Stimulated activated CD4-positive, alpha-beta T cell treated with anti-CD3 and anti-CD28 coated beads, Interleukin-15, amount 100 ng/mL, for 24 hours (primary cell): ENCODE results near the gene ERVW-1.
"Not testable (repeated sequence)": the region's sequence is repeated elsewhere in the genome, so short reads cannot be mapped to it uniquely, and the experiment has no call there.

Experiments used
- DNase-seq: peaks from one replicate; pipeline ENCODE4 v3.0.0-alpha.2; 2020

ERVW-1 gene

GRCh38 chr7:92477681-92478080, at the start of gene ERVW-1:
Gene ERVW-1 (minus strand): TSS chr7:92477946. CDS start chr7:92470381, 7,565 bp downstream.
- not testable (repeated sequence) for DNase-seq

- no peak for DNase-seq
Observed at GRCh38 chr7:92523110-92523509, 45.4 kb upstream of the ERVW-1 start.

GRCh38 chr7:92520024-92520423, 42.3 kb upstream of the ERVW-1 start:
- DNase-seq = no peak

GRCh38 chr7:92517631-92518030, 39.9 kb upstream of the ERVW-1 start:
- DNase-seq = no peak

- DNase-seq = no peak
Observed at GRCh38 chr7:92513167-92513902, 35.6 kb upstream of the ERVW-1 start.

- DNase-seq = no peak
Observed at GRCh38 chr7:92508946-92509345, 31.2 kb upstream of the ERVW-1 start.

GRCh38 chr7:92506363-92506762, 28.6 kb upstream of the ERVW-1 start:
- no peak for DNase-seq

GRCh38 chr7:92504563-92504962, 26.8 kb upstream of the ERVW-1 start:
- DNase-seq = no peak

- DNase-seq = no peak
Observed at GRCh38 chr7:92503767-92504166, 26.0 kb upstream of the ERVW-1 start.

GRCh38 chr7:92498557-92498956, 20.8 kb upstream of the ERVW-1 start:
- no peak for DNase-seq

- no peak for DNase-seq
Observed at GRCh38 chr7:92496876-92497275, 19.1 kb upstream of the ERVW-1 start.

GRCh38 chr7:92489634-92490033, 11.9 kb upstream of the ERVW-1 start:
- no peak for DNase-seq

- DNase-seq = no peak
Observed at GRCh38 chr7:92487804-92488203, 10.1 kb upstream of the ERVW-1 start.

- DNase-seq = no peak
Observed at GRCh38 chr7:92485974-92486373, 8.2 kb upstream of the ERVW-1 start.

- no peak for DNase-seq
Observed at GRCh38 chr7:92485267-92485892, 7.6 kb upstream of the ERVW-1 start.

GRCh38 chr7:92484226-92484625, 6.5 kb upstream of the ERVW-1 start:
- not testable (repeated sequence) for DNase-seq

- not testable (repeated sequence) for DNase-seq
Observed at GRCh38 chr7:92483624-92484023, 5.9 kb upstream of the ERVW-1 start.

- DNase-seq = not testable (repeated sequence)
Observed at GRCh38 chr7:92479146-92479545, 1.4 kb upstream of the ERVW-1 start.

- no peak for DNase-seq
Observed at GRCh38 chr7:92478711-92479110, 965 bp upstream of the ERVW-1 start.

GRCh38 chr7:92478095-92478494, 349 bp upstream of the ERVW-1 start:
- no peak for DNase-seq

GRCh38 chr7:92475851-92476590, 1.7 kb downstream of the ERVW-1 start:
- not testable (repeated sequence) for DNase-seq

GRCh38 chr7:92475261-92475770, 2.4 kb downstream of the ERVW-1 start:
- not testable (repeated sequence) for DNase-seq

- DNase-seq = not testable (repeated sequence)
Observed at GRCh38 chr7:92473989-92474388, 3.8 kb downstream of the ERVW-1 start.

- DNase-seq = not testable (repeated sequence)
Observed at GRCh38 chr7:92468589-92468988, 9.2 kb downstream of the ERVW-1 start.
